K562 (cell line): ENCODE data around the gene CARD11. TPM values are rescaled to one million over a fixed set of nuclear protein-coding genes. Genes with fewer than 3 reads are reported as not detected.

ENCODE experiments used
- CCNT2 ChIP-seq: IDR thresholded peaks from 2 replicates; pipeline ENCODE4 v1.6.1; 2011; ENCODE audit warnings: borderline replicate concordance, low read depth, mild to moderate bottlenecking, moderate library complexity, mixed read lengths, low read length; ENCODE audit not compliant: insufficient read length; ENCODE audit errors: extremely low read depth
- NRF1 ChIP-seq, 2 experiments: fragments of 450-650 bp; IDR thresholded peaks in 1 of 2; conservative IDR thresholded peaks in 1 of 2; 2 replicates each; pipeline ENCODE4 v1.6.1; 2014; ENCODE audit warnings: mild to moderate bottlenecking in 2 of 2
- PHF21A ChIP-seq: fragments of 450-650 bp; IDR thresholded peaks from 2 replicates; pipeline ENCODE4 v1.6.1; 2017; ENCODE audit warnings: low read depth, borderline replicate concordance
- SMAD3 ChIP-seq: fragments of 450-650 bp; formaldehyde crosslinking; conservative IDR thresholded peaks from 2 replicates; pipeline ENCODE4 v1.4.0; 2020; ENCODE audit warnings: mild to moderate bottlenecking
- SMARCA4 ChIP-seq: fragments of 450-650 bp; IDR thresholded peaks from 2 replicates; pipeline ENCODE4 v1.6.1; 2016
- SREBF1 ChIP-seq: fragments of 150-350 bp; IDR thresholded peaks from 2 replicates; pipeline ENCODE4 v1.6.1; 2014; ENCODE audit warnings: antibody characterized with exemption, low read depth, low read length, borderline replicate concordance
- SRSF9 ChIP-seq: fragments of 200-400 bp; formaldehyde crosslinking; IDR thresholded peaks from 2 replicates; pipeline ENCODE4 v1.6.1; 2017; ENCODE audit warnings: low read depth, low read length, borderline replicate concordance
- TGIF2 ChIP-seq: sonication (generic); formaldehyde crosslinking; IDR thresholded peaks from 2 replicates; pipeline ENCODE4 v1.8.1; 2022; ENCODE audit warnings: mild to moderate bottlenecking, missing genetic modification reagents, moderate library complexity
- ZNF124 ChIP-seq: sonication (generic); formaldehyde crosslinking; IDR thresholded peaks from 2 replicates; pipeline ENCODE4 v1.8.1; 2022; ENCODE audit warnings: missing genetic modification reagents
- polyA plus RNA-seq, 8 experiments: library from polyadenylated mRNA; depleted of rRNA in 4 of 8; stranded (reverse) in 5 of 8; unstranded in 3 of 8; fragments of >200 nt; fragmentation: Nextera tagmentation in 2 of 8; fragmentation: Illumina TruSeq in 1 of 8; extraction: Ambion mirVana in 2 of 8; extraction: Trizol in 1 of 8; gene quantifications; 2 replicates each; pipeline versions ENCODE4 v1.2.1 to v1.2.3, GENCODE V29; 2011 to 2014; ENCODE audit warnings: inconsistent platforms in 1 of 8, missing spikeins in 1 of 8
- total RNA-seq, 7 experiments: library from RNA; depleted of rRNA in 6 of 7; stranded (reverse); fragments of >200 nt in 6 of 7; fragmentation: Illumina TruSeq in 2 of 7; extraction: Trizol in 2 of 7; gene quantifications; 2 replicates each; pipeline versions ENCODE4 v1.2.1 to v1.2.3, GENCODE V29; 2011 to 2021; ENCODE audit warnings: low replicate concordance in 1 of 7
- TF ChIP-seq, protein P1 (sequence below), 2 experiments: fragments of 450-650 bp; formaldehyde crosslinking in 1 of 2; IDR thresholded peaks; 2 replicates each; pipeline versions ENCODE4 v1.4.0 to v1.6.1; 2014 to 2020; ENCODE audit warnings: mild to moderate bottlenecking in 2 of 2, borderline replicate concordance in 1 of 2, low read depth in 1 of 2
- TF ChIP-seq, protein P2 (sequence below): fragments of 150-350 bp; IDR thresholded peaks from 2 replicates; pipeline ENCODE4 v1.6.1; 2014; ENCODE audit warnings: low read depth, mild to moderate bottlenecking, low read length, borderline replicate concordance
- TF ChIP-seq, protein P3 (sequence below), 2 experiments: fragments of 450-650 bp in 1 of 2; sonication (generic) in 1 of 2; formaldehyde crosslinking in 1 of 2; IDR thresholded peaks in 1 of 2; conservative IDR thresholded peaks in 1 of 2; 2 replicates each; pipeline versions ENCODE4 v1.6.1 to v1.8.1; 2016 to 2023; ENCODE audit warnings: mild to moderate bottlenecking in 2 of 2, moderate library complexity in 2 of 2, inconsistent platforms in 1 of 2, missing genetic modification reagents in 1 of 2
- TF ChIP-seq, protein P4 (sequence below), 2 experiments: fragments of 450-650 bp; conservative IDR thresholded peaks; 2 replicates each; pipeline ENCODE4 v1.6.1; 2017; ENCODE audit warnings: mild to moderate bottlenecking in 2 of 2, moderate library complexity in 2 of 2

The CARD11 gene
- total and polyA plus RNA-seq, 9 of the 15 experiments (the other 6 are each of a cell fraction or from before 2014, with no cell fraction given): 0.07 to 12.8 (median 5.7) TPM

DNA sequence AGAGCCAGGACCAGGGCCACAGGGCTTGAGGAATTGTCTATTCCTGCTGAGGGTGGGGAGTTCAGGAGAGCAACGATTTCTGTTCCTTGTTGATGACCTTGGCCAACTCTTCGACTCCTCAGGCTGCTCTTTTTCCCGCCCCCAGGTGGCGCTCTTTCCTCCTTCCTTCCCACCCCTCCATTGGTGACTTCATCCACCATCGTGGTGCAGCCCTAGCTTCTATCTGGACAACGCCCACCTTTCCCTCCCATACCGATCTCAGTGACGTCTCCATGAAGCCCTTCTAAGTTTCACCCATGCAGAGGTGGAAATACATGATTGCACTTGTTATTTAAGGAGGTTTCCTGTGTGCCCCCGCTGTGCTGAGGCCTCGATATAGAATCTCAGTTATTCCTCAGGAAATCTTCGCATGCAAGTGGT, 22.1 kb upstream of the CARD11 start (continued):
- TF ChIP-seq, protein P1, sequence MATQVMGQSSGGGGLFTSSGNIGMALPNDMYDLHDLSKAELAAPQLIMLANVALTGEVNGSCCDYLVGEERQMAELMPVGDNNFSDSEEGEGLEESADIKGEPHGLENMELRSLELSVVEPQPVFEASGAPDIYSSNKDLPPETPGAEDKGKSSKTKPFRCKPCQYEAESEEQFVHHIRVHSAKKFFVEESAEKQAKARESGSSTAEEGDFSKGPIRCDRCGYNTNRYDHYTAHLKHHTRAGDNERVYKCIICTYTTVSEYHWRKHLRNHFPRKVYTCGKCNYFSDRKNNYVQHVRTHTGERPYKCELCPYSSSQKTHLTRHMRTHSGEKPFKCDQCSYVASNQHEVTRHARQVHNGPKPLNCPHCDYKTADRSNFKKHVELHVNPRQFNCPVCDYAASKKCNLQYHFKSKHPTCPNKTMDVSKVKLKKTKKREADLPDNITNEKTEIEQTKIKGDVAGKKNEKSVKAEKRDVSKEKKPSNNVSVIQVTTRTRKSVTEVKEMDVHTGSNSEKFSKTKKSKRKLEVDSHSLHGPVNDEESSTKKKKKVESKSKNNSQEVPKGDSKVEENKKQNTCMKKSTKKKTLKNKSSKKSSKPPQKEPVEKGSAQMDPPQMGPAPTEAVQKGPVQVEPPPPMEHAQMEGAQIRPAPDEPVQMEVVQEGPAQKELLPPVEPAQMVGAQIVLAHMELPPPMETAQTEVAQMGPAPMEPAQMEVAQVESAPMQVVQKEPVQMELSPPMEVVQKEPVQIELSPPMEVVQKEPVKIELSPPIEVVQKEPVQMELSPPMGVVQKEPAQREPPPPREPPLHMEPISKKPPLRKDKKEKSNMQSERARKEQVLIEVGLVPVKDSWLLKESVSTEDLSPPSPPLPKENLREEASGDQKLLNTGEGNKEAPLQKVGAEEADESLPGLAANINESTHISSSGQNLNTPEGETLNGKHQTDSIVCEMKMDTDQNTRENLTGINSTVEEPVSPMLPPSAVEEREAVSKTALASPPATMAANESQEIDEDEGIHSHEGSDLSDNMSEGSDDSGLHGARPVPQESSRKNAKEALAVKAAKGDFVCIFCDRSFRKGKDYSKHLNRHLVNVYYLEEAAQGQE (IDR thresholded peaks at IDR 0.05; ENCODE audit: borderline replicate concordance): peak; percentile 48
- TF ChIP-seq, protein P1 (CRISPR knock-in tag; IDR thresholded peaks at IDR 0.05; ENCODE audit: low read depth): no peak
- TF ChIP-seq, protein P2, sequence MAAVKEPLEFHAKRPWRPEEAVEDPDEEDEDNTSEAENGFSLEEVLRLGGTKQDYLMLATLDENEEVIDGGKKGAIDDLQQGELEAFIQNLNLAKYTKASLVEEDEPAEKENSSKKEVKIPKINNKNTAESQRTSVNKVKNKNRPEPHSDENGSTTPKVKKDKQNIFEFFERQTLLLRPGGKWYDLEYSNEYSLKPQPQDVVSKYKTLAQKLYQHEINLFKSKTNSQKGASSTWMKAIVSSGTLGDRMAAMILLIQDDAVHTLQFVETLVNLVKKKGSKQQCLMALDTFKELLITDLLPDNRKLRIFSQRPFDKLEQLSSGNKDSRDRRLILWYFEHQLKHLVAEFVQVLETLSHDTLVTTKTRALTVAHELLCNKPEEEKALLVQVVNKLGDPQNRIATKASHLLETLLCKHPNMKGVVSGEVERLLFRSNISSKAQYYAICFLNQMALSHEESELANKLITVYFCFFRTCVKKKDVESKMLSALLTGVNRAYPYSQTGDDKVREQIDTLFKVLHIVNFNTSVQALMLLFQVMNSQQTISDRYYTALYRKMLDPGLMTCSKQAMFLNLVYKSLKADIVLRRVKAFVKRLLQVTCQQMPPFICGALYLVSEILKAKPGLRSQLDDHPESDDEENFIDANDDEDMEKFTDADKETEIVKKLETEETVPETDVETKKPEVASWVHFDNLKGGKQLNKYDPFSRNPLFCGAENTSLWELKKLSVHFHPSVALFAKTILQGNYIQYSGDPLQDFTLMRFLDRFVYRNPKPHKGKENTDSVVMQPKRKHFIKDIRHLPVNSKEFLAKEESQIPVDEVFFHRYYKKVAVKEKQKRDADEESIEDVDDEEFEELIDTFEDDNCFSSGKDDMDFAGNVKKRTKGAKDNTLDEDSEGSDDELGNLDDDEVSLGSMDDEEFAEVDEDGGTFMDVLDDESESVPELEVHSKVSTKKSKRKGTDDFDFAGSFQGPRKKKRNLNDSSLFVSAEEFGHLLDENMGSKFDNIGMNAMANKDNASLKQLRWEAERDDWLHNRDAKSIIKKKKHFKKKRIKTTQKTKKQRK: no peak
- TF ChIP-seq, protein P3, sequence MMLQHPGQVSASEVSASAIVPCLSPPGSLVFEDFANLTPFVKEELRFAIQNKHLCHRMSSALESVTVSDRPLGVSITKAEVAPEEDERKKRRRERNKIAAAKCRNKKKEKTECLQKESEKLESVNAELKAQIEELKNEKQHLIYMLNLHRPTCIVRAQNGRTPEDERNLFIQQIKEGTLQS (IDR thresholded peaks at IDR 0.05): peak; percentile 59
- TF ChIP-seq, protein P3 (CRISPR knock-in tag; conservative IDR thresholded peaks at IDR 0.05): no peak
- no peak for TF ChIP-seq SRSF9
- TF ChIP-seq NRF1 (conservative IDR thresholded peaks at IDR 0.05 in 1 of 2, IDR thresholded peaks at IDR 0.05 in 1 of 2): no peak
- TF ChIP-seq, protein P4, sequence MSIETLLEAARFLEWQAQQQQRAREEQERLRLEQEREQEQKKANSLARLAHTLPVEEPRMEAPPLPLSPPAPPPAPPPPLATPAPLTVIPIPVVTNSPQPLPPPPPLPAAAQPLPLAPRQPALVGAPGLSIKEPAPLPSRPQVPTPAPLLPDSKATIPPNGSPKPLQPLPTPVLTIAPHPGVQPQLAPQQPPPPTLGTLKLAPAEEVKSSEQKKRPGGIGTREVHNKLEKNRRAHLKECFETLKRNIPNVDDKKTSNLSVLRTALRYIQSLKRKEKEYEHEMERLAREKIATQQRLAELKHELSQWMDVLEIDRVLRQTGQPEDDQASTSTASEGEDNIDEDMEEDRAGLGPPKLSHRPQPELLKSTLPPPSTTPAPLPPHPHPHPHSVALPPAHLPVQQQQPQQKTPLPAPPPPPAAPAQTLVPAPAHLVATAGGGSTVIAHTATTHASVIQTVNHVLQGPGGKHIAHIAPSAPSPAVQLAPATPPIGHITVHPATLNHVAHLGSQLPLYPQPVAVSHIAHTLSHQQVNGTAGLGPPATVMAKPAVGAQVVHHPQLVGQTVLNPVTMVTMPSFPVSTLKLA (conservative IDR thresholded peaks at IDR 0.05): no peak
- TF ChIP-seq PHF21A: no peak
- no peak for TF ChIP-seq ZNF124 (CRISPR knock-in tag)
- no peak for TF ChIP-seq SREBF1
- no peak for TF ChIP-seq SMAD3 (CRISPR knock-in tag)
- TF ChIP-seq CCNT2: no peak
- no peak for TF ChIP-seq TGIF2 (CRISPR knock-in tag)
- no peak for TF ChIP-seq SMARCA4
